Activated CD4-positive, CD25-positive, alpha-beta regulatory T cell treated with anti-CD3 and anti-CD28 coated beads, Interleukin-2, amount 50 U/mL, for 24 hours (primary cell): ENCODE results near the gene CPNE4.

Source experiments
- ATAC-seq, 2 donors: fragments of 150-1000 bp; cut with Tn5 transposase; one replicate each; pipeline ENCODE4 v1.10.0; 2021; ENCODE audit warnings: mild to moderate bottlenecking in 1 of 2, moderate library complexity in 1 of 2

CPNE4 gene

DNA sequence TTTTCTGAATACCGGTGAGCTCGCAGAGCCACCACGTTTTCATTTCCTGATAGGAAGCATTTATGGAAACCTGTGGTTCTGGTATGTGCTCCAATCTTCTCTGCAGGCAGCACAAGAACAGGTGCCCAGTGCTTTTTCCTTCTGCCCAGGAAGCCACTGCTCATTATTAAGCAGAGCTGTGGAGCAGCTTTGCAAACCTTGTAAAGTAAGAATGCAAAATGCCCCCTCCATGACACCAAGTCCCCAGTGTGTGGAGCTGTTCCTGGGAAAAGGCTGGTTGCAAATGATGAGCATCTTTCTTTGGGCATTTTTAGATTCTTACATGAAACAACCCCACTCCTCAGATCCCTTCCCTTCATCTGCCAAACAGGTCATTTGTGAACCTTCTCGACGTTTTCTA, 466.4 kb downstream of the CPNE4 start:
- no peak for ATAC-seq

- no peak for ATAC-seq
Observed at GRCh38 chr3:131564812-131565211, 470.0 kb downstream of the CPNE4 start.

GRCh38 chr3:131561511-131561910, 473.3 kb downstream of the CPNE4 start:
- ATAC-seq: no peak

DNA sequence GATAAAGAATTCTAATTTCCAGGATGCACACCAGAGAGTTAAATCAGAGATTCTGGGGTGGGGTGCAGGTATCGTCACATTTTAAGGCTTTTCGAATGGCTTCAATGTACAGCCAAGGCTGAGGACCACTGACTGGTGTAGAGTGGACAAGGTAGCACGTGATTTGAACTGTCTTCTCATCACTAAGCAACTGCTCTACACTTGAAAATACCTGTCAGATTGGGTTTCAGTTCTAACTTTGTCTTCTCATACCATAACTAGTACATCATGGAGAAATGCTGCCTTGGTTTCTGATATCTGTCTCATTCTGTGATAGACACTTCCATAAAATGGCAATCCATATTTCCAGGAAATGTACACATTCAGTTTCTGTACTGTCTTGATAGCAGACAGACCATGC, 474.0 kb downstream of the CPNE4 start:
- ATAC-seq: no peak

DNA sequence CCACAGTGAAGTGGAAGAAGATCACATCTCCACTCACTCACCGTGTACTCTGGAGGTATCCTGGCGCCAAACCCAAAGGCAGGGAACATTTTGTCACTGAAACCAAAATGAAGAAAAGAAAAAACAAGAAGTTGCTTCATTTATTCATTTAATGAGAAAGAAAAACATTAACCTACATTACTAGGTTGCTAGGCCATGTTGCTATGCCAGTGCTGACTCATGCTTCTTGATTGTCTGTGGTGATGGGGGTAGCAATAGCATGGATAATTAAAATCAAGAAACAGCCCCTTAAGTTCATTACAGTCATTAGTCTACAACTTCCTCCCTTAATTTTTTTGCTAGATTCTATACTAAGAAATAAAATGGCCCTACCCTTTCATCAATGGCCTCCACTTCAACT, 479.4 kb downstream of the CPNE4 start:
- no peak for ATAC-seq

DNA sequence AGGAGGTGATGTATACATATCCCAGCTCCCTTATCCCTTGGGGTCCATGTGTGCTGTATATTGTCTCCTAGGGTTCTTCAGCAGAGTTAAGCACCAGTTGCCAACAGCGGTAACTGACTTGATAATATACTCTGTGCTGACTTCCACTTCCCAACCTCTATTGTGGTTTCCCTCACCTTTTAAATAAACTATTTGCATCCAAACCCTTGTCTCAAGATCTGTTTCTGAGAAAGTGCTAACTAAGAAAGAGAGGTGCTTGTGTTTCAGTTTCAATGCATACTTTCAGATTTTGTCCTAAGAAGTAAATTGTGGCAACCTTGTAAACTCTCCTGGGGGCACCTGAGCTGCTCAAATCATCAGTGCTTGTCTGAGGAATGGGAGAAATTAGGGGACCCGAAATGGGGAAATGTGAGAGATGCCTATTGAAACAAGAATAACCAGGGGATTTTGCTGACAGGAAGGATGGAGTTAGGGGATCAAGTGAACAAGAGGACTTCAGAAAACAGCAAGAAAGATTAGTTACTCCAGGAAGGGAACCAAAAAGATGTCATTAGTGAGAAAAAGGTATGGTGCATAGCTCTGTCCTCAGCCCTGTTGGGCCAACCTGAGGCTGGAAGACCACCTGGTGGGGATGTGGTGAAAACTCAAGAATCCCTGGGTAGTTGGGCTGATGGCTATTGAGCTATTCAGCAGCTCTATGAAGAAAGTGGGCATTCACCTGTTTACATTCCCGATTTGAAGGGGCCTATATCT, 481.1 kb downstream of the CPNE4 start:
- no peak for ATAC-seq

GRCh38 chr3:131551761-131552160, 483.1 kb downstream of the CPNE4 start:
- no peak for ATAC-seq

DNA sequence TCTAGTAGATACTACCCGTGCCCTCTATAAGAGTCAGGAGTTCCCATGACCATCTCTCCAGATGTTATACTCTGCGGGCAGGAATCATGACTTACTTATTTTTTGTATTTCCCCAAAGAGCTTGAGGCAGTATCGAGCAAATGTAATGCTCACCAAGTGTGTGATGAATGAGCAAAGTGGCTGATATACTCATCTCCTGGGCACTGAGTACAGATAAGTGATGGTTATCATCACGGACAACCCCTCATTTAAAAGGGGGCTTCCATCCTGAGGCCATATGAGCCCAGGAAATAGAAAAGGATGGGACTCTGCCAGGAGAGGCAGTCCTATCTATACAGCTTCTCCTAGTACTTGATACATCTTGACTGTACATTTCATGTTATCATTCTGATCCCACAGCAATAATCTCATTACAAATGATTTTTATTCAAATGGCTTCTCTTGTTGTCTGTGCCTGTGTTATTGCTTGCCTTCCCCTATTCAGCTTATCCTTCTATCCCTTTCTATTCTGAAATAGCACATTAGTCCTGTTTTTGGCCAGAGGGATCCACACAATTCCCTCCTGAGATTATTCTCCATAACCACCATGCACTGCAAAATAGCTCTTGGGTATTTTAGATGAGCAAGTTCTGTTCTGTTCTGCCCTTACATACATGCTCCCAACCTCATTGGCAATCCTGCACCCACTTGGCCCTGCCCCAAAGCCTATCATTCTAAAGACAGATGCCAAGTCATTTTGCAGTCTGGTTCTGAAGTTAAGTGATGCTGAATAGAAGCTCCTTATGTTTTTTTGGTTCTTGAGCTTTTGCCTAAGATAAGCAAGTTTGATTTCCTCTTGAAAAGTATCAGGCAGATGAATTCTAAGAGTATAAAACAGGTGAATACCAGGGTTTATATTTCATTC, 484.0 kb downstream of the CPNE4 start:
- no peak for ATAC-seq

- no peak for ATAC-seq
Observed at GRCh38 chr3:131549340-131549739, 485.5 kb downstream of the CPNE4 start.

DNA sequence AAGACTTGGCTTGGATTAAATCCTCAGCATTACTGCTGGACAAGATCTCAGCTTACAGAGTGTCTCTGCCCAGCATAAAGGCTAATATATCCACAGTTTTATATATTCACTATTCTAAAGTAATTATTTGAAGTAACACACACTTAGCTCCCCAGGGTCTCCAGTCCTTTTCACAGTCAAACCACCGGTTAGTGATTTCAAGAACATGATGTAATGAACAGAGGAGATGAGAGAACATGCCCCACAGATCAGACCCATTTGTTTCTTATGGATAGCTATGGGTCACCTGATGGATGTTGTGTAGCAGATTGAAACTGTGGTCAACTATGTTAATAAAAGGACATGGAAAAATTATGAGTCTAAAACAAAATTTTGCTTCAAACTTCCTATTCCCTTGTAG, 487.2 kb downstream of the CPNE4 start:
- ATAC-seq: no peak

DNA sequence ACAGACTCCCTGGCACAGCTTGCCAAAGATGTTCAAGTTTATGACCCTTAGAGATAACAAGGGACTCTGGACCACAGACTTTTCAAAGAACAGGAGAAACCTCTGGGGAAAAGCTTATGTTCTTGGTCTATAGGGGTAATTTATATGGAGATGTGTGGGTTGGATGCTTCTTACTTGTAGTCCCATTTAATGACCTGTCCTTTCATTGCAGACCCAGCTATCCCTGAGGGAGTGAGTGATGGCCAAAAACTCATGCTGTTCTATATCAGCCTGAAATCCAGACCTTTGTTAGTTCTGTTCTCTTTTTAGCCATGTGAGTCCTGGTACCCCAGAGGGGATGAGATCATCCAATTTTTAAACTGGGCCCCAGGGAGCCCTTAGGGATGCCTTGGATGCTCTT, 488.4 kb downstream of the CPNE4 start:
- ATAC-seq: no peak

GRCh38 chr3:131544557-131544956, 490.3 kb downstream of the CPNE4 start:
- no peak for ATAC-seq

GRCh38 chr3:131543714-131544113, 491.1 kb downstream of the CPNE4 start:
- ATAC-seq: no peak

- no peak for ATAC-seq
Observed at GRCh38 chr3:131541288-131541687, 493.5 kb downstream of the CPNE4 start.

DNA sequence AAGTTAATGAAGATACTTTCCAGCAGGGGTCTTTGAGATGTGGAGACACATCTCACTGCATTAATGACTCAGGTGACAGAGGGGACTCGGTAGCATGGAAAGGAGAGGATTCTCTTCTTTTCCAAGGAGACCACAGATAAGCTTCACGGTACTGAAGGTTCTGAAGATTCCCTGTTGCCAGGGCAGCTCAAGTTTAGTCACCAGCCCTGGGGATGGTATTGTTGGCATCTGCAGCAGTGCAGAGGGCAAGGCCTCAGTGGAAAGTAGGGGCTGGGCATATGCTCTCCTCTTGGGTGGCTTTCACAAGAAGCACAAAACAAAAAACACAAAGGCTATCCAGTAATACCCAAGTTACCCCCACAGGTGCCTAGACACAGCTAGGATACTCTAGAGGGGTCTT, 494.0 kb downstream of the CPNE4 start:
- no peak for ATAC-seq

- no peak for ATAC-seq
Observed at GRCh38 chr3:131540143-131540542, 494.7 kb downstream of the CPNE4 start.

GRCh38 chr3:131538968-131539367, 495.8 kb downstream of the CPNE4 start:
- no peak for ATAC-seq

DNA sequence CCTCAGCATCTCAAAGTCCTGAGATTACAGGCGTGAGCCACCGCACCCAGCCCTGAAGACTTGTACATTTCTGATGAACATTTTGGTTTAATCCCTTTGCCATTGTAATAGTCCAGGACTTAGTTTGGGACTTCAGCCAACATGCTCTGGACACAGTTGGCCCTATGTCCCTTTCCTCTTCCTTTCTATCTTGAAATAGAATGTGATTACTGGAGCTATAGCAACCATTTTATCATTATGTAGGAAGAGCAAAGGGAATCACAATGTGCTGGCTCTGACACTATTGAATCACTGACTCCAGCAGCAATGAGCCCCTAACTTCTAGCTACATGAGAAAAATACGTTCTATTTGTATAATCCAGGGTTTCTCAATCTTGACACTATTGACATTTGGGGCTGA, 497.3 kb downstream of the CPNE4 start:
- no peak for ATAC-seq

DNA sequence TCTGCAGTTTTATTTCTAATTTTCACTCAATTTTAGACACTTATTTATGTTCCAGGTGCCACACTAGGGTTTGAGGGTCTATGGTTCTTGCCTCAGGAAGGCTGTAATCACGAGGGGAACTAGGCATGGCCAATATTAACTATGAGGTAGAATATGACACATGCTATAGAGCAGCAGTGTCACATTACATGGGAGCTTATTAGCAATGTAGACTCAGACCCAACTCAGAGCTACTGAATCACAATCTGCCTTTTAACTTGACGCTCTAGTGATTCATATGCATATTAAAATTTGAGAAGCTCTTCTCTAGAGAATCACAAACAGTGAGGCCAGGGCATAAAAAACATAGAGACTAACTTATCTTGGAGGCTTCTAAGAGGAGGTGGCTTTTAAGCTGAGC, 499.2 kb downstream of the CPNE4 start:
- ATAC-seq: no peak

DNA sequence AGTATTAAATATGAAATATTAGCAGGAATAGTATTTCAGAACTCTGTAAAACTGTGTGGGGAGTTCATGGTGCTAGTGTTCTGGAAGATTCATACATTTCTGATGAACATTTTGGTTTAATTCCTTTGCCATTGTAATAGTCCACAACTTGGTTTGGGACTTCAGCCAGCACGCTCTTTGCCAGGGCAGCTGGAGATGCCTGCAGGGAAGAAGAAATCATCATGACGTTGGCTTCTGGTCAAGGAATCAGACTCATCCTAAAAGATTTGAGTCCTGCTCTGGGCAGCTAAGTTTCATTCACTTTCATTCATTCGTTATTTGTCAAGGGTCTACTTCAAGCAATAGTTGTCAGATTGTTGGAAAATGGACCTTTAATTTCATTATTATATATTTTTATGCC, 499.7 kb downstream of the CPNE4 start:
- ATAC-seq: no peak

DNA sequence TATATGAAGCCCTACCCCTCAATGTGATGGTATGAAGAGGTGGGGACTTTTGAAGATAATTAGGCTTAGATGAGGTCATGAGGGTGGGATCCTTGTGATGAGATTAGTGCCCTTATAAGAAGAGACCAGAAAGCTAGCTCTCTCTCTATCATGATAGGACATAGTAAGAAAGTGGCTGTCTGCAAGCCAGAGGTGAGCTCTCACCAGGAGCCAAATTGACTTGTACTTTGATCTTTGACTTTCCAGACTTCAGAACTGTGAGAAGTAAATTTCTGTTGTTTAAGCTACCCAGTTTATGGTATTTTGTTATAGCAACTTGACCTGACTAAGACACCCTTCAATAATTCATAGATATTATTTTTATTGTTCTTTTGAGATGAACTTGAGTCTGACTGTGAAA, 502.2 kb downstream of the CPNE4 start:
- ATAC-seq: no peak

- no peak for ATAC-seq
Observed at GRCh38 chr3:131530843-131531242, 504.0 kb downstream of the CPNE4 start.

- no peak for ATAC-seq
Observed at GRCh38 chr3:131530388-131530787, 504.4 kb downstream of the CPNE4 start.

DNA sequence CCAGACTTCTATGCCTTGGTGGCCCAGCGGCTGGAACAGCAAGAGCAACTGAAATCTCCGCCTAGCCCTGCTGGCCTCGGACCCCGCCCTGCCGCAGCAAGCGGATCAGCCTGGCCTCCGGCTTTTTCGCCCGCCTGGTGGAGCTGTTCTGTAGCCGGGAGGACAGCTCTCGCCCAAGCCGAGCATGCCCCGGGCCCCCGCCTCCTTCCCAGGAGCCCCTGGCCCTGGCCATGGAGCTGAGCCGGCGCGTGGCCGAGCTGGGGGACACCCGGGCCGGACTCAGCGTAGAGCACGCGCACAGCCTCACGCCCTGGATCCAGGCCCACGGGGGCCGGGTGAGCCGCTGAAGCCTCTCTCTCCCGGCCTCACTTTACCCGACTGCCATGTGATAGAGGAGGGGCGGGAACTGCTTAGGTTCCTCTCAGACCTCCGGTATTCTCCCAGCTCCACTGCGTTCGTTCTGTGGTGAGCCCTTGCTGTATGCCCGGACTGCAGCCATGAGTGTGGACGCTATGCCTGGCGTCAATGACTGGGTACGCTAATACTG, 507.9 kb downstream of the CPNE4 start:
- no peak for ATAC-seq
